ENCODE measurements around the gene PTGER1. TPM values are rescaled to one million over a fixed set of nuclear protein-coding genes. Genes with fewer than 3 reads are reported as not detected.
"Not testable (repeated sequence)": the region's sequence is repeated elsewhere in the genome, so short reads cannot be mapped to it uniquely, and the experiment has no call there.

Gene PTGER1
- total and polyA plus RNA-seq, 2 of the 13 experiments (the other 11 are each of a cell fraction or from before 2014, with no cell fraction given), result 0.13 TPM; not detected in 1

GRCh38 chr19:14463747-14464146 is 11.4 kb downstream of the PTGER1 start:
- no peak overlapping the region for H3K4me3 ChIP-seq (replicated peaks in 1 of 3; ENCODE audit: insufficient read depth in 1 of 3, low read depth in 2 of 3, low read length in 3 of 3)
- no peaks in the 10 kb centered on the region for H4K20me1 ChIP-seq (ENCODE audit: insufficient read depth, low read length)
- H3K36me3 ChIP-seq (replicated peaks in 1 of 2; ENCODE audit: control insufficient read depth in 1 of 2, insufficient read depth in 2 of 2, low read length in 2 of 2), result peaks cover 3 to 15% of the 10 kb centered on the region in 2 experiments; a peak in 4 of 5 replicates
- H3K9me3 ChIP-seq (ENCODE audit: low read length), result no peaks in the 10 kb centered on the region
- DNase-seq (ENCODE audit: low spot score) (no peak), FAIRE-seq (no peak), ATAC-seq (no peak)
- H3K27me3 ChIP-seq (ENCODE audit: control insufficient read depth in 1 of 2, insufficient read depth in 2 of 2, low read length in 2 of 2), result no peaks in the 10 kb centered on the region
- intact Hi-C loops (cut with micrococcal nuclease; ENCODE audit: unreplicated experiment) (no loop called here), in situ Hi-C loops (cut with HindIII; ENCODE audit: extremely low pct_ligation_motif_present, low pct_unique_long_range_greater_than_20kb) (no loop called here)
- no TSS peak for BruUV-seq (replicated peaks)
- H2AFZ ChIP-seq (ENCODE audit: low read length), result no peak overlapping the region
- ChIA-PET CTCF (ENCODE audit: low intra/inter-chr PET ratio, low total read pairs) (no interaction called here), POLR2A (no interaction called here)
- no peak overlapping the region for H3K9ac ChIP-seq (ENCODE audit: insufficient read depth, low read depth, low read length)
- TF ChIP-seq ZFP41 (CRISPR knock-in tag; IDR thresholded peaks at IDR 0.05; ENCODE audit: borderline replicate concordance) (no peak), ZNF225 (CRISPR knock-in tag; IDR thresholded peaks at IDR 0.05) (no peak), AHDC1 (CRISPR knock-in tag; IDR thresholded peaks at IDR 0.05; ENCODE audit: borderline replicate concordance) (no peak), TGIF2 (CRISPR knock-in tag; IDR thresholded peaks at IDR 0.05) (no peak)
- H3K79me2 ChIP-seq (ENCODE audit: insufficient read depth, low read length), result no peaks in the 10 kb centered on the region
- 93% methylated on average over 12 of the region's 21 CpGs for WGBS (ENCODE audit: low lambda C conversion rate)
- no peak overlapping the region for H3K4me2 ChIP-seq (ENCODE audit: low read depth, low read length)
- H3K27ac ChIP-seq (ENCODE audit: extremely low read length, insufficient read depth, low read length), result no peak overlapping the region
- H3K4me1 ChIP-seq (ENCODE audit: insufficient read depth, low read length), result no peaks in the 10 kb centered on the region

GRCh38 chr19:14462401-14462800 is 12.8 kb downstream of the PTGER1 start:
- BruUV-seq (replicated peaks); H3K9me3 ChIP-seq (ENCODE audit: low read length); H2AFZ ChIP-seq (ENCODE audit: low read length); H3K9ac ChIP-seq (ENCODE audit: insufficient read depth, low read depth, low read length); H3K27me3 ChIP-seq (ENCODE audit: control insufficient read depth in 1 of 2, insufficient read depth in 2 of 2, low read length in 2 of 2); FAIRE-seq; H4K20me1 ChIP-seq (ENCODE audit: insufficient read depth, low read length); DNase-seq (ENCODE audit: low spot score); H3K27ac ChIP-seq (ENCODE audit: extremely low read length, insufficient read depth, low read length); in situ Hi-C loops (cut with HindIII; ENCODE audit: extremely low pct_ligation_motif_present, low pct_unique_long_range_greater_than_20kb); POLR2A ChIA-PET; H3K4me3 ChIP-seq (replicated peaks in 1 of 3; ENCODE audit: insufficient read depth in 1 of 3, low read depth in 2 of 3, low read length in 3 of 3); intact Hi-C loops (cut with micrococcal nuclease; ENCODE audit: unreplicated experiment); H3K79me2 ChIP-seq (ENCODE audit: insufficient read depth, low read length); H3K4me2 ChIP-seq (ENCODE audit: low read depth, low read length); ATAC-seq; CTCF ChIA-PET (ENCODE audit: low intra/inter-chr PET ratio, low total read pairs); H3K4me1 ChIP-seq (ENCODE audit: insufficient read depth, low read length): not testable (repeated sequence)
- H3K36me3 ChIP-seq (replicated peaks in 1 of 2; ENCODE audit: control insufficient read depth in 1 of 2, insufficient read depth in 2 of 2, low read length in 2 of 2), result peaks cover 3 to 24% of the 10 kb centered on the region in 2 experiments; a peak in 3 of 5 replicates
- 96% methylated on average over 7 of the region's 7 CpGs for WGBS (ENCODE audit: low lambda C conversion rate)
